Spleen (tissue), 11 donors: ENCODE results near the gene AP1S1. TPM values are rescaled to one million over a fixed set of nuclear protein-coding genes. Genes with fewer than 3 reads are reported as not detected.
"Not testable (repeated sequence)": the region's sequence is repeated elsewhere in the genome, so short reads cannot be mapped to it uniquely, and the experiment has no call there.

ENCODE experiments used
- DNase-seq: peaks from one replicate; pipeline ENCODE4 v3.0.0-alpha.2; 2020
- H3K27ac ChIP-seq, 8 donors: fragments of 200-600 bp; sonication (generic) in 7 of 8; 1 replicate in 4 of 8; 2 replicates in 4 of 8; pipeline versions ENCODE4 v1.5.0 to v1.8.0; 2016 to 2021; ENCODE audit warnings: inconsistent platforms in 4 of 8, mild to moderate bottlenecking in 4 of 8, moderate library complexity in 1 of 8
- H3K27me3 ChIP-seq, 7 donors: fragments of 200-600 bp; sonication (generic) in 6 of 7; replicated peaks in 1 of 7; 1 replicate in 4 of 7; 2 replicates in 3 of 7; pipeline versions ENCODE4 v1.5.0 to v1.8.0; 2016 to 2021; ENCODE audit warnings: inconsistent platforms in 3 of 7, mild to moderate bottlenecking in 1 of 7
- H3K36me3 ChIP-seq, 6 donors: fragments of 200-600 bp; sonication (generic) in 5 of 6; 1 replicate in 4 of 6; 2 replicates in 2 of 6; pipeline versions ENCODE4 v1.5.0 to v1.8.0; 2016 to 2021; ENCODE audit warnings: inconsistent platforms in 2 of 6
- H3K4me1 ChIP-seq, 6 donors: fragments of 200-600 bp; sonication (generic) in 5 of 6; 1 replicate in 3 of 6; 2 replicates in 3 of 6; pipeline versions ENCODE4 v1.5.0 to v1.8.0; 2016 to 2021; ENCODE audit warnings: inconsistent platforms in 3 of 6
- H3K4me3 ChIP-seq, 8 donors: fragments of 200-600 bp; sonication (generic) in 7 of 8; 1 replicate in 4 of 8; 2 replicates in 4 of 8; pipeline versions ENCODE4 v1.5.0 to v1.8.0; 2016 to 2021; ENCODE audit warnings: inconsistent platforms in 4 of 8, mild to moderate bottlenecking in 4 of 8, moderate library complexity in 2 of 8
- H3K9me3 ChIP-seq, 8 donors: fragments of 200-600 bp; sonication (generic) in 7 of 8; 1 replicate in 4 of 8; 2 replicates in 4 of 8; pipeline versions ENCODE4 v1.5.0 to v1.8.0; 2016 to 2021; ENCODE audit warnings: inconsistent platforms in 4 of 8
- POLR2A ChIP-seq, 3 donors: fragments of 450-650 bp; IDR thresholded peaks; one replicate each; pipeline ENCODE4 v1.5.1; 2017; ENCODE audit warnings: antibody characterized with exemption in 3 of 3, mild to moderate bottlenecking in 1 of 3
- POLR2AphosphoS5 ChIP-seq, 3 donors: sonication (generic); formaldehyde crosslinking; IDR thresholded peaks; one replicate each; pipeline ENCODE4 v1.5.1; 2017; ENCODE audit warnings: antibody characterized with exemption in 3 of 3
- WGBS, 5 donors: extraction: QIAGEN DNeasy Blood & Tissue Kit in 3 of 5; methylation state at CpG; one replicate each; pipeline versions ENCODE4 v1.1.5 to v1.1.7; 2013 to 2018; 5-methylcytosine and 5-hydroxymethylcytosine counted together
- intact Hi-C: fragments of 100-400 bp; cut with DNase I; formaldehyde crosslinking; loops from one replicate; pipeline ENCODE4 v1.15.0; 2023; ENCODE audit warnings: low total_unique reads
- polyA plus RNA-seq, 3 donors: library from polyadenylated mRNA; stranded (reverse); fragments of 200-250 nt; gene quantifications; one replicate each; pipeline ENCODE4 v1.2.1, GENCODE V29; 2013
- total RNA-seq, 7 donors: library from RNA; depleted of rRNA in 3 of 7; stranded (reverse); fragments of >200 nt in 3 of 7; fragmentation: NEBNext Ultra II Directional in 4 of 7; extraction: Animal tissue kit (Norgen Biotek cat#: 25700) in 4 of 7; gene quantifications; one replicate each; pipeline versions ENCODE4 v1.1.0 to v1.2.1, GENCODE V29; 2016 to 2021
- TF ChIP-seq, protein P1 (sequence below), 11 experiments: fragments of 200-600 bp in 7 of 11; fragments of 450-650 bp in 4 of 11; sonication (generic) in 4 of 11; IDR thresholded peaks in 8 of 11; conservative IDR thresholded peaks in 3 of 11; 1 replicate in 7 of 11; 2 replicates in 4 of 11; pipeline versions ENCODE4 v1.4.0 to v1.8.0; 2016 to 2021; ENCODE audit warnings: antibody characterized with exemption in 11 of 11, inconsistent platforms in 4 of 11, mild to moderate bottlenecking in 1 of 11
- donor health status: healthy with polysubstance abuse.
- donor health status: DM: no; HTN: no; CAD: no; lungs with moderate emphysema.
- donor health status: DM: no; HTN: no; CAD: no.
- donor health status: Bipolar disorder and iron deficiency.
- donor health status: healthy.
- donor health status: DM: no; HTN: no; CAD: no.
- donor health status: DM: yes; HTN: yes; CAD: no.

AP1S1 gene
- total and polyA plus RNA-seq, 10 donors: 15.4 to 49.5 (median 31.0) TPM

DNA sequence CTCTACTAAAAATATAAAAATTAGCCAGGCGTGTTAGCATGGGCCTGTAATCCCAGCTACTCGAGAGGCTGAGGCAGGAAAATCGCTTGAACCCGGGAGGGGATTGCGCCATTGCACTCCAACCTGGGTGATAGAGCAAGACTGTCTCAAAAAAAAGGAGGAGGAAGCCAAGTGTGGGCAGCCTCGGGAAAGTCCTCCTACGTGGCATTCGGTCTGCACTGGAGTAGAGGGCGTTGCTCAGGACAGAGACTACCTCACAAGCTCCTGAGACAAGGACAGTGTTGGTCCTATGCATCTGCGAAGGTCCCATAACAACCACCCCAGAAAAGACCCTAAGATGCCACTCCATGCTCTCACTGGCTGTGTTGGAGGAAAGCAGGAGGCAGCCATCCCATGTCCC, 37.4 kb upstream of the AP1S1 start:
- peaks cover 0 to 11% (median 0%) of the 10 kb centered on the region in 7 donors for H3K27me3 ChIP-seq
- TF ChIP-seq, protein P1, sequence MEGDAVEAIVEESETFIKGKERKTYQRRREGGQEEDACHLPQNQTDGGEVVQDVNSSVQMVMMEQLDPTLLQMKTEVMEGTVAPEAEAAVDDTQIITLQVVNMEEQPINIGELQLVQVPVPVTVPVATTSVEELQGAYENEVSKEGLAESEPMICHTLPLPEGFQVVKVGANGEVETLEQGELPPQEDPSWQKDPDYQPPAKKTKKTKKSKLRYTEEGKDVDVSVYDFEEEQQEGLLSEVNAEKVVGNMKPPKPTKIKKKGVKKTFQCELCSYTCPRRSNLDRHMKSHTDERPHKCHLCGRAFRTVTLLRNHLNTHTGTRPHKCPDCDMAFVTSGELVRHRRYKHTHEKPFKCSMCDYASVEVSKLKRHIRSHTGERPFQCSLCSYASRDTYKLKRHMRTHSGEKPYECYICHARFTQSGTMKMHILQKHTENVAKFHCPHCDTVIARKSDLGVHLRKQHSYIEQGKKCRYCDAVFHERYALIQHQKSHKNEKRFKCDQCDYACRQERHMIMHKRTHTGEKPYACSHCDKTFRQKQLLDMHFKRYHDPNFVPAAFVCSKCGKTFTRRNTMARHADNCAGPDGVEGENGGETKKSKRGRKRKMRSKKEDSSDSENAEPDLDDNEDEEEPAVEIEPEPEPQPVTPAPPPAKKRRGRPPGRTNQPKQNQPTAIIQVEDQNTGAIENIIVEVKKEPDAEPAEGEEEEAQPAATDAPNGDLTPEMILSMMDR (IDR thresholded peaks at IDR 0.05 in 8 of 11, conservative IDR thresholded peaks at IDR 0.05 in 3 of 11): no peak
- TF ChIP-seq POLR2AphosphoS5 (IDR thresholded peaks at IDR 0.05): no peak
- TF ChIP-seq POLR2A (IDR thresholded peaks at IDR 0.05): no peak
- H3K4me3 ChIP-seq: no peak overlapping the region
- H3K4me1 ChIP-seq: peaks cover 0 to 18% (median 5%) of the 10 kb centered on the region in 6 donors
- H3K27ac ChIP-seq: peak overlapping the region in 2 of 8 donors; percentile 18 to 40
- H3K9me3 ChIP-seq: no peaks in the 10 kb centered on the region
- intact Hi-C loops: no loop called here
- 67 to 86% (median 82%) methylated on average over 10 of the region's 10 CpGs for WGBS, 5 donors
- no peak for DNase-seq
- no peaks in the 10 kb centered on the region for H3K36me3 ChIP-seq

DNA sequence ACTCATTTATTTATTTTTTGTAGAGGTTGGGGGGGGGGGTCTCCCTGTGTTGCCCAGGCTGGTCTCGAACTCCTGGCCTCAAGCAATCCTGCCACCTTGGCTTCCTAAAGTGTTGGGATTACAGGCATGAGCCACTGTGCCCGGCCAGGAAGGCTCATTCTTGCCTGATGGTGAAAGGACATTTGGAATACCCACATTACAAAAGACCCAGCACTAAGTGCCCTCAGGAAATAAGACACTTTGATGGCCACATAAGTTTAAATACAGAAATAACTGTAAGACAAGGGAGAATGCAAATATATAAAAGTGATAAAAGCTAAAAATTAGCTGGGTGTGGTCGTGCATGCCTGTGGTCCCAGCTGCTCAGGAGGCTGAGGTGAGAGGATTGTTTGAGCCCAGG, 35.4 kb upstream of the AP1S1 start:
- H3K9me3 ChIP-seq: no peaks in the 10 kb centered on the region
- intact Hi-C loops: no loop called here
- WGBS, 5 donors: 73 to 91% (median 78%) methylated on average over 3 of the region's 3 CpGs
- H3K27ac ChIP-seq: no peak overlapping the region
- no peaks in the 10 kb centered on the region for H3K36me3 ChIP-seq
- H3K4me3 ChIP-seq: no peak overlapping the region
- TF ChIP-seq POLR2A (IDR thresholded peaks at IDR 0.05): no peak
- TF ChIP-seq, protein P1 (IDR thresholded peaks at IDR 0.05 in 8 of 11, conservative IDR thresholded peaks at IDR 0.05 in 3 of 11): no peak
- TF ChIP-seq POLR2AphosphoS5 (IDR thresholded peaks at IDR 0.05): no peak
- peaks cover 0 to 30% (median 0%) of the 10 kb centered on the region in 7 donors for H3K27me3 ChIP-seq
- no peak for DNase-seq
- H3K4me1 ChIP-seq: peaks cover 0 to 26% (median 12%) of the 10 kb centered on the region in 6 donors

DNA sequence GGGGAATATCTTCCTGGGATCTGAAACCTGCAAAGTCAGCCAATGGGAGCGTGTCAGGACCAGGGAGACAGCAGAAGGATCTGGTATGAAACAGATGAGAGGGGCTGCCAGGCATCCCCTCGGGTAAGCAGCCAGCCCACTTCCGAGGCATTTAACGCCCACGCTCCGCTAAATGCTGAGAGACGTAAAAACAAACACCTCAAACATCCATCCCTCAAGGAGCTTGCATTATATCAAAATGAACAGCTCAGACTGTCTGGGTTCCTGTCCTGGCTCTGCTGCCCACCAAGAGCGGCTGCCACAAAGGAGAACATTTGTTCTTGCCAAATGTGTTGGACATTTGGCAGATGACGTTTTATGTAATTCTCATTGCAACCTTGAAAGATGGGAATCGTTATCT, 34.4 kb upstream of the AP1S1 start:
- H3K27ac ChIP-seq: no peak overlapping the region
- peaks cover 0 to 40% (median 0%) of the 10 kb centered on the region in 7 donors for H3K27me3 ChIP-seq
- no peak for TF ChIP-seq POLR2A (IDR thresholded peaks at IDR 0.05)
- TF ChIP-seq POLR2AphosphoS5 (IDR thresholded peaks at IDR 0.05): no peak
- TF ChIP-seq, protein P1 (IDR thresholded peaks at IDR 0.05 in 8 of 11, conservative IDR thresholded peaks at IDR 0.05 in 3 of 11): no peak
- intact Hi-C loops: no loop called here
- peaks cover 0 to 33% (median 16%) of the 10 kb centered on the region in 6 donors for H3K4me1 ChIP-seq
- DNase-seq: no peak
- no peak overlapping the region for H3K4me3 ChIP-seq
- 52 to 61% (median 55%) methylated on average over 10 of the region's 10 CpGs for WGBS, 5 donors
- H3K9me3 ChIP-seq: no peaks in the 10 kb centered on the region
- H3K36me3 ChIP-seq: no peaks in the 10 kb centered on the region

DNA sequence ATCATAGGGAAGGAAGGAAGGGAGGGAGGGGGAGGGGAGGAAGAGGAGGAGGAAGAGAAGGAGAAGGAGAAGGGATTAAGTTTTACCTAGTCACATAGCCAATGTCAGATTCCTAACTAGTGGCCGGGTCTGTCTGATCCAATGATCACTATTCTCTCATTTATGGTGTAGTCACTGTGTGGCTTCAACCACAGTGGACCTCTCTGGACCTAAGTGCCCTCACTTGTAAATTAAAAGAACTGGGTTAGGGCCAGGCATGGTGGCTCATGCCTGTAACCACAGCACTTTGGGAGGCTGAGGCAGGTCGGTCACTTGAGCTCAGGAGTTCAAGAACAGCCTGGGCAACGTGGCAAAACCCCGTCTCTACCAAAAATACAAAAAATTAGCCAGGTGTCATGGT, 34.0 kb upstream of the AP1S1 start:
- TF ChIP-seq, protein P1 (IDR thresholded peaks at IDR 0.05 in 8 of 11, conservative IDR thresholded peaks at IDR 0.05 in 3 of 11): no peak
- TF ChIP-seq POLR2A (IDR thresholded peaks at IDR 0.05): no peak
- TF ChIP-seq POLR2AphosphoS5 (IDR thresholded peaks at IDR 0.05): no peak
- DNase-seq: no peak
- intact Hi-C loops: no loop called here
- H3K36me3 ChIP-seq: no peaks in the 10 kb centered on the region
- H3K27ac ChIP-seq: peak overlapping the region in 1 of 8 donors; percentile 4
- H3K4me3 ChIP-seq: no peak overlapping the region
- peaks cover 0 to 38% (median 18%) of the 10 kb centered on the region in 6 donors for H3K4me1 ChIP-seq
- peaks cover 0 to 45% (median 0%) of the 10 kb centered on the region in 7 donors for H3K27me3 ChIP-seq
- whole genome bisulfite sequencing, 5 donors: 56 to 94% (median 78%) methylated on average over 3 to 4 of the region's 4 CpGs
- H3K9me3 ChIP-seq: no peaks in the 10 kb centered on the region

DNA sequence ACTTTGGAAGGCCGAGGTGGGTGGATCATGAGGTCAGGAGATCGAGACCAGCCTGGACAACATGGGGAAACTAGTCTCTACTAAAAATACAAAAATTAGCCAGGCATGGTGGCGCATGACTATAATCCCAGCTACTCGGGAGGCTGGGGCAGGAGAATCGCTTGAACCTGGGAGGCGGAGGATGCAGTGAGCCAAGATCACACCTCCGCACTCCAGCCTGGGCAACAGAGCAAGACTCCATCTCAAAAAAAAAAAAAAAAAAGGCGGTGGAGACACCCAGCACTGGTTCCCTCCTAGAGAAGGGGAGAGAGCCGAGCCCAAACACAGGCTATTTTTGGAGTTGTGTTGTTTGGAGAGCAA, 32.7 kb upstream of the AP1S1 start:
- intact Hi-C loops, H3K9me3 ChIP-seq, H3K36me3 ChIP-seq, DNase-seq: not testable (repeated sequence)
- Histone ChIP-seq H3K4me1 (peaks cover 7 to 51% (median 31%) of the 10 kb centered on the region in 6 donors), H3K4me3 (peak overlapping the region in 1 of 8 donors; percentile 27), H3K27me3 (peaks cover 0 to 58% (median 0%) of the 10 kb centered on the region in 7 donors), H3K27ac (peak overlapping the region in 7 of 8 donors; percentile 67 to 82 (median 77))
- 69 to 79% (median 71%) methylated on average over 8 to 9 of the region's 9 CpGs for WGBS, 5 donors
